Astrocyte (in vitro differentiated cells and primary cell): ENCODE results near the gene LYST. TPM values are rescaled to one million over a fixed set of nuclear protein-coding genes. Genes with fewer than 3 reads are reported as not detected.

Source experiments
- DNase-seq: peaks from one replicate; pipeline ENCODE4 v3.0.0-alpha.2; 2010; ENCODE audit warnings: low read depth
- FAIRE-seq: peaks from 2 replicates; lab custom pipeline; 2011; peaks lifted over from hg19 to GRCh38; lab: Jason Lieb, UNC
- H2AFZ ChIP-seq: 2 replicates; pipeline ENCODE4 v1.6.0; 2012; ENCODE audit warnings: low read depth, low read length, inconsistent platforms
- H3K27ac ChIP-seq: 2 replicates; pipeline ENCODE4 v1.5.1; 2011; ENCODE audit warnings: low read depth, low read length, inconsistent platforms
- H3K27me3 ChIP-seq: 2 replicates; pipeline ENCODE4 v1.6.0; 2011; ENCODE audit warnings: low read length, inconsistent platforms; ENCODE audit not compliant: insufficient read depth
- H3K36me3 ChIP-seq: 2 replicates; pipeline ENCODE4 v1.5.1; 2011; ENCODE audit warnings: low read length, inconsistent platforms; ENCODE audit not compliant: insufficient read depth
- H3K4me1 ChIP-seq: 2 replicates; pipeline ENCODE4 v1.5.1; 2011; ENCODE audit warnings: low read length, inconsistent platforms; ENCODE audit not compliant: insufficient read depth
- H3K4me2 ChIP-seq: 2 replicates; pipeline ENCODE4 v1.6.0; 2012; ENCODE audit warnings: low read length, inconsistent platforms
- H3K4me3 ChIP-seq: 2 replicates; pipeline ENCODE4 v1.5.1; 2011; ENCODE audit warnings: low read depth, mild to moderate bottlenecking, low read length, inconsistent platforms; ENCODE audit not compliant: insufficient read depth
- H3K79me2 ChIP-seq: 2 replicates; pipeline ENCODE4 v1.6.0; 2012; ENCODE audit warnings: mild to moderate bottlenecking, low read length, inconsistent platforms; ENCODE audit not compliant: insufficient read depth
- H3K9ac ChIP-seq: 2 replicates; pipeline ENCODE4 v1.6.0; 2012; ENCODE audit warnings: mild to moderate bottlenecking, low read length, inconsistent platforms
- H3K9me3 ChIP-seq: 2 replicates; pipeline ENCODE4 v1.5.1; 2012; ENCODE audit warnings: low read depth, mild to moderate bottlenecking, low read length, inconsistent platforms; ENCODE audit not compliant: insufficient read depth
- H4K20me1 ChIP-seq: 2 replicates; pipeline ENCODE4 v1.6.0; 2012; ENCODE audit warnings: low read length, inconsistent platforms; ENCODE audit not compliant: insufficient read depth
- H3K27ac Mint-ChIP-seq: one replicate; pipeline ENCODE4 v1.8.0; 2021; ENCODE audit warnings: mild to moderate bottlenecking, mixed read lengths; ENCODE audit not compliant: unreplicated experiment
- H3K27me3 Mint-ChIP-seq: one replicate; pipeline ENCODE4 v1.8.0; 2021; ENCODE audit warnings: low read depth, mixed read lengths; ENCODE audit not compliant: unreplicated experiment
- H3K36me3 Mint-ChIP-seq: one replicate; pipeline ENCODE4 v1.8.0; 2021; ENCODE audit warnings: low read depth, mixed read lengths; ENCODE audit not compliant: unreplicated experiment
- H3K4me1 Mint-ChIP-seq: one replicate; pipeline ENCODE4 v1.8.0; 2021; ENCODE audit warnings: low read depth, mixed read lengths; ENCODE audit not compliant: unreplicated experiment
- H3K4me3 Mint-ChIP-seq: one replicate; pipeline ENCODE4 v1.8.0; 2021; ENCODE audit warnings: mild to moderate bottlenecking, moderate library complexity, mixed read lengths; ENCODE audit not compliant: unreplicated experiment
- H3K9me3 Mint-ChIP-seq: one replicate; pipeline ENCODE4 v1.8.0; 2021; ENCODE audit warnings: mild to moderate bottlenecking, mixed read lengths; ENCODE audit not compliant: unreplicated experiment
- EZH2 ChIP-seq: IDR thresholded peaks from 2 replicates; pipeline ENCODE4 v1.6.1; 2012; ENCODE audit warnings: mild to moderate bottlenecking, low read length, inconsistent platforms; ENCODE audit not compliant: insufficient read depth
- total RNA-seq: library from RNA; stranded (reverse); gene quantifications from 2 replicates; pipeline ENCODE4 v1.2.1, GENCODE V29; 2021
- TF ChIP-seq, protein P1 (sequence below): IDR thresholded peaks from 2 replicates; pipeline ENCODE4 v1.5.1; 2011; ENCODE audit warnings: low read depth, mild to moderate bottlenecking, inconsistent platforms, low read length, moderate library complexity; ENCODE audit not compliant: insufficient read depth

The LYST gene
- total RNA-seq, 1 donor from 2014 or later, result 15.7 TPM

DNA sequence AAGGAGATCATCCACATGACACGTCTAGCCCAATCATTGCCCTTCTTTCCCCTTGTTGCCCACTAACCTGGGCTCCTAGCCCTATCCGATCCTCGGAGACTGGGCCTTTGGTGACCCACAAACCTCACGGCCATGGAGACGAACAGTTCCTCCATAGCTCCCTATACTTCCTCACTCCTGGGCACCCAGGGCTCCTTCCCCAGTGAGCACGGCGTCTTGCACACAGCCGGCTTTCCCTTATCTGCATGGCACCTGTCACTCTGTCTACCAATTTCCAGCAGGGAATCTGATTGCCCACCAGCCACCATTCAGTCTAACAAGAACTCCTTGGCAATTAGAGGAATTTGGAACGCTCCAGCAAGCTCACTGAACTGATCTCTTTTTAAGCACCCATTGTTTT, 220.2 kb downstream of the LYST start:
- H3K27ac ChIP-seq, result no peak overlapping the region
- peaks cover 2% of the 10 kb centered on the region for H3K36me3 Mint-ChIP-seq
- H3K9me3 ChIP-seq, result peaks cover 4% of the 10 kb centered on the region
- no peak overlapping the region for H3K27ac Mint-ChIP-seq
- peaks cover 20% of the 10 kb centered on the region for H3K4me1 Mint-ChIP-seq
- H3K4me1 ChIP-seq, result peaks cover 20% of the 10 kb centered on the region
- no peak overlapping the region for H3K9ac ChIP-seq
- H3K36me3 ChIP-seq, result no peaks in the 10 kb centered on the region
- peaks cover 40% of the 10 kb centered on the region for H3K27me3 Mint-ChIP-seq
- TF ChIP-seq EZH2, result no peak
- TF ChIP-seq, protein P1, sequence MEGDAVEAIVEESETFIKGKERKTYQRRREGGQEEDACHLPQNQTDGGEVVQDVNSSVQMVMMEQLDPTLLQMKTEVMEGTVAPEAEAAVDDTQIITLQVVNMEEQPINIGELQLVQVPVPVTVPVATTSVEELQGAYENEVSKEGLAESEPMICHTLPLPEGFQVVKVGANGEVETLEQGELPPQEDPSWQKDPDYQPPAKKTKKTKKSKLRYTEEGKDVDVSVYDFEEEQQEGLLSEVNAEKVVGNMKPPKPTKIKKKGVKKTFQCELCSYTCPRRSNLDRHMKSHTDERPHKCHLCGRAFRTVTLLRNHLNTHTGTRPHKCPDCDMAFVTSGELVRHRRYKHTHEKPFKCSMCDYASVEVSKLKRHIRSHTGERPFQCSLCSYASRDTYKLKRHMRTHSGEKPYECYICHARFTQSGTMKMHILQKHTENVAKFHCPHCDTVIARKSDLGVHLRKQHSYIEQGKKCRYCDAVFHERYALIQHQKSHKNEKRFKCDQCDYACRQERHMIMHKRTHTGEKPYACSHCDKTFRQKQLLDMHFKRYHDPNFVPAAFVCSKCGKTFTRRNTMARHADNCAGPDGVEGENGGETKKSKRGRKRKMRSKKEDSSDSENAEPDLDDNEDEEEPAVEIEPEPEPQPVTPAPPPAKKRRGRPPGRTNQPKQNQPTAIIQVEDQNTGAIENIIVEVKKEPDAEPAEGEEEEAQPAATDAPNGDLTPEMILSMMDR, result no peak
- DNase-seq, result no peak
- no peak overlapping the region for H3K4me3 Mint-ChIP-seq
- no peak overlapping the region for H2AFZ ChIP-seq
- H4K20me1 ChIP-seq, result no peaks in the 10 kb centered on the region
- no peak overlapping the region for H3K4me2 ChIP-seq
- H3K4me3 ChIP-seq, result no peak overlapping the region
- no peak for FAIRE-seq
- peaks cover 35% of the 10 kb centered on the region for H3K27me3 ChIP-seq
- H3K79me2 ChIP-seq, result no peaks in the 10 kb centered on the region
- peaks cover 7% of the 10 kb centered on the region for H3K9me3 Mint-ChIP-seq

DNA sequence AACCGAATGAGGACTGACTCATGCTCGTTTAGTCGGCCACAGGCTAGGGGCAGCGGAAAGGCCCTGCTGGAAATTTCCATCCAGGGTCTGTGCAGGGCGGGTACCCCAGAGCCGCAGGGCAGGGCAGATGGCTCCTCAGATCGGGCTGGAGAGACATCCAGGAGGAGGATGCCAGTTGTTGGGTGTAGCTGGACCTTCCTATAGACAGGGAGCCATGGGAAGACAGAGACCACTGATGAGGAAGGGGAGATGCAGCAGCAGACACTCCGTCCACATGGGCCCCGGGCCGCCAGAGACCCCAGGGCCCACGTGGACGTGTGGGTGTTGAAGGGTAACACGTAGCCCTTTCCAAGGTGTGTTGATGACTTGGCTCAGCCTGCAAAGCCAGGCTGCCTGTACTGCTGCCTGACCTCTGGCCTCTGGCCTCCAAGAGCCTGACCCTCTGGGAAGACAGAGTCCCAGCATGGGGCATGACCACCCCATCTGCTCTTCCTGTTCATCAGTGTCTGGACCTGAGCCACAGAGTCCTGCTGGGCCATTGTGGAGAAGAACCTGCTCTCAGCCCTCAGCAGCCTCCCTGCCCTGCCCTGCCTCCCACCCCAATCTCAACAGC, 221.9 kb downstream of the LYST start:
- no peak overlapping the region for H3K27ac ChIP-seq
- no peaks in the 10 kb centered on the region for H3K9me3 ChIP-seq
- no peak overlapping the region for H2AFZ ChIP-seq
- peaks cover 2% of the 10 kb centered on the region for H3K36me3 Mint-ChIP-seq
- no peaks in the 10 kb centered on the region for H3K9me3 Mint-ChIP-seq
- peaks cover 40% of the 10 kb centered on the region for H3K27me3 Mint-ChIP-seq
- no peak overlapping the region for H3K27ac Mint-ChIP-seq
- DNase-seq, result no peak
- H3K36me3 ChIP-seq, result no peaks in the 10 kb centered on the region
- H3K9ac ChIP-seq, result no peak overlapping the region
- peaks cover 17% of the 10 kb centered on the region for H3K4me1 ChIP-seq
- peaks cover 20% of the 10 kb centered on the region for H3K4me1 Mint-ChIP-seq
- H3K4me2 ChIP-seq, result no peak overlapping the region
- FAIRE-seq, result no peak
- peaks cover 23% of the 10 kb centered on the region for H3K27me3 ChIP-seq
- no peak overlapping the region for H3K4me3 Mint-ChIP-seq
- H3K4me3 ChIP-seq, result no peak overlapping the region
- TF ChIP-seq, protein P1, result no peak
- no peak for TF ChIP-seq EZH2
- no peaks in the 10 kb centered on the region for H4K20me1 ChIP-seq
- H3K79me2 ChIP-seq, result no peaks in the 10 kb centered on the region
